GM19438 (cell line): Measurements from ENCODE around the gene DMPK.

Experiments
- ATAC-seq: cut with Tn5 transposase; IDR thresholded peaks from one replicate; pipeline ENCODE4 v1.9.1; 2021; ENCODE audit warnings: low read depth; ENCODE audit not compliant: unreplicated experiment

Gene DMPK

GRCh38 chr19:45770192-45771101 is 11.8 kb downstream of the DMPK start:
- ATAC-seq, result peak; percentile 55

GRCh38 chr19:45769821-45770191 is 12.5 kb downstream of the DMPK start:
- ATAC-seq, result no peak

- ATAC-seq, result peak; percentile 42
Observed at GRCh38 chr19:45768984-45769782, 13.1 kb downstream of the DMPK start, which contains the start of gene SIX5. SIX5 (minus strand) TSS chr19:45769252; CDS start chr19:45768844, 408 bp downstream.

GRCh38 chr19:45768655-45768983 is 13.7 kb downstream of the DMPK start:
- no peak for ATAC-seq

GRCh38 chr19:45767881-45768654 is 14.2 kb downstream of the DMPK start:
- no peak for ATAC-seq

GRCh38 chr19:45767410-45767880 is 14.8 kb downstream of the DMPK start:
- ATAC-seq, result no peak

- no peak for ATAC-seq
Observed at GRCh38 chr19:45766869-45767346, 15.4 kb downstream of the DMPK start.

GRCh38 chr19:45766296-45766868 is 15.9 kb downstream of the DMPK start:
- no peak for ATAC-seq

- no peak for ATAC-seq
Observed at GRCh38 chr19:45765702-45766295, 16.5 kb downstream of the DMPK start.

GRCh38 chr19:45764945-45765701 is 17.2 kb downstream of the DMPK start:
- no peak for ATAC-seq

GRCh38 chr19:45764475-45764874 is 17.8 kb downstream of the DMPK start:
- no peak for ATAC-seq

GRCh38 chr19:45763691-45764294 is 18.5 kb downstream of the DMPK start:
- no peak for ATAC-seq

- ATAC-seq, result no peak
Observed at GRCh38 chr19:45762870-45763631, 19.2 kb downstream of the DMPK start.

GRCh38 chr19:45761714-45762113 is 20.6 kb downstream of the DMPK start:
- no peak for ATAC-seq

GRCh38 chr19:45758921-45759320 is 23.4 kb downstream of the DMPK start:
- no peak for ATAC-seq

- ATAC-seq, result no peak
Observed at GRCh38 chr19:45757695-45758094, 24.6 kb downstream of the DMPK start.

- no peak for ATAC-seq
Observed at GRCh38 chr19:45754323-45754722, 28.0 kb downstream of the DMPK start.

GRCh38 chr19:45753548-45753947 is 28.7 kb downstream of the DMPK start:
- no peak for ATAC-seq
